ENCODE measurements around the gene SPC24. TPM values are rescaled to one million over a fixed set of nuclear protein-coding genes. Genes with fewer than 3 reads are reported as not detected.
"Not testable (repeated sequence)": the region's sequence is repeated elsewhere in the genome, so short reads cannot be mapped to it uniquely, and the experiment has no call there.

The SPC24 gene
- polyA plus RNA-seq, 3 donors from 2014 or later: 0.08 to 0.96 TPM; not detected in 1

DNA sequence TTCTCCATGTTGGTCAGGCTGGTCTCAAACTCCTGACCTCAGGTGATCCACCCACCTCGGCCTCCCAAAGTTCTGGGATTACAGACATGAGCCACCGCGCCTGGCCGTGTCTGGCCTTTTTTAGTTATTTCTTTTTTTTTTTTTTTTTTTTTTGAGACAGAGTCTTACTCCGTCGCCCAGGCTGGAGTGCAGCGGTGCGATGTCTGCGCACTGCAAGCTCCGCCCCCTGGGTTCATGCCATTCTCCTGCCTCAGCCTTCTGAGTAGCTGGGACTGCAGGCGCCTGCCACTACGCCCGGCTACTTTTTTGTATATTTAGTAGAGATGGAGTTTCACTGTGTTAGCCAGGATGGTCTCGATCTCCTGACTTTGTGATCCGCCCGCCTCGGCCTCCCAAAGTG is 33.6 kb downstream of the SPC24 start:
- not testable (repeated sequence) for H3K4me3 Mint-ChIP-seq

GRCh38 chr19:11116507-11116906 is 39.1 kb downstream of the SPC24 start:
- Mint-ChIP-seq H3K27ac (no peak overlapping the region), H3K4me1 (no peaks in the 10 kb centered on the region), H3K36me3 (peaks cover 18 to 43% (median 21%) of the 10 kb centered on the region in 3 donors), H3K27me3 (ENCODE audit: low read depth in 3 of 3) (no peaks in the 10 kb centered on the region), H3K4me3 (no peak overlapping the region), H3K9me3 (no peaks in the 10 kb centered on the region)
- no peak for DNase-seq

More for the DNA sequence above, 33.6 kb downstream of the SPC24 start:
- DNase-seq; H3K27me3 Mint-ChIP-seq (ENCODE audit: low read depth in 3 of 3); H3K27ac Mint-ChIP-seq; H3K9me3 Mint-ChIP-seq; H3K4me1 Mint-ChIP-seq: not testable (repeated sequence)
- peaks cover 17 to 31% (median 21%) of the 10 kb centered on the region in 3 donors for H3K36me3 Mint-ChIP-seq

DNA sequence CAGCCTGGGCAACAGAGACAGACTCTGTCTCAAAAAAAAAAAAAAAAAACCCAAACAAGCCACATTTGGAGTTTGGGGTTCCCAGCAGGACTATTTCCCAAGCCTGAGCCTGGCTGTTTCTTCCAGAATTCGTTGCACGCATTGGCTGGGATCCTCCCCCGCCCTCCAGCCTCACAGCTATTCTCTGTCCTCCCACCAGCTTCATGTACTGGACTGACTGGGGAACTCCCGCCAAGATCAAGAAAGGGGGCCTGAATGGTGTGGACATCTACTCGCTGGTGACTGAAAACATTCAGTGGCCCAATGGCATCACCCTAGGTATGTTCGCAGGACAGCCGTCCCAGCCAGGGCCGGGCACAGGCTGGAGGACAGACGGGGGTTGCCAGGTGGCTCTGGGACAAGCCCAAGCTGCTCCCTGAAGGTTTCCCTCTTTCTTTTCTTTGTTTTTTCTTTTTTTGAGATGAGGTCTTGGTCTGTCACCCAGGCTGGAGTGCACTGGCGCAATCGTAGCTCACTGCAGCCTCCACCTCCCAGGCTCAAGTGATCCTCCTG is 39.6 kb downstream of the SPC24 start:
- H3K27ac Mint-ChIP-seq: no peak overlapping the region

GRCh38 chr19:11115042-11115441 is 40.5 kb downstream of the SPC24 start:
- no peaks in the 10 kb centered on the region for H3K4me1 Mint-ChIP-seq
- DNase-seq: no peak
- H3K36me3 Mint-ChIP-seq: peaks cover 9 to 32% (median 11%) of the 10 kb centered on the region in 3 donors
- H3K9me3 Mint-ChIP-seq: no peaks in the 10 kb centered on the region
- no peaks in the 10 kb centered on the region for H3K27me3 Mint-ChIP-seq (ENCODE audit: low read depth in 3 of 3)
- peak overlapping the region in 1 of 6 donors; percentile 34 for H3K27ac Mint-ChIP-seq
- H3K4me3 Mint-ChIP-seq: no peak overlapping the region

More for the DNA sequence above, 39.6 kb downstream of the SPC24 start:
- H3K36me3 Mint-ChIP-seq: peaks cover 15 to 41% (median 19%) of the 10 kb centered on the region in 3 donors
- no peaks in the 10 kb centered on the region for H3K27me3 Mint-ChIP-seq (ENCODE audit: low read depth in 3 of 3)
- DNase-seq: no peak
- no peak overlapping the region for H3K4me3 Mint-ChIP-seq
- no peaks in the 10 kb centered on the region for H3K9me3 Mint-ChIP-seq
- H3K4me1 Mint-ChIP-seq: no peaks in the 10 kb centered on the region

GRCh38 chr19:11113140-11113708 is 42.4 kb downstream of the SPC24 start:
- Mint-ChIP-seq H3K27me3 (ENCODE audit: low read depth in 3 of 3) (no peaks in the 10 kb centered on the region), H3K36me3 (peaks cover 8 to 29% (median 9%) of the 10 kb centered on the region in 3 donors), H3K4me1 (no peaks in the 10 kb centered on the region), H3K27ac (peak overlapping the region in 2 of 6 donors; percentile 39 to 55), H3K9me3 (no peaks in the 10 kb centered on the region), H3K4me3 (no peak overlapping the region)
- DNase-seq: no peak

GRCh38 chr19:11111771-11112144 is 43.8 kb downstream of the SPC24 start:
- H3K27me3 Mint-ChIP-seq (ENCODE audit: low read depth in 3 of 3): peaks cover 0 to under 1% (median 0%) of the 10 kb centered on the region in 3 donors
- no peaks in the 10 kb centered on the region for H3K9me3 Mint-ChIP-seq
- H3K4me1 Mint-ChIP-seq: no peaks in the 10 kb centered on the region
- no peak for DNase-seq
- H3K4me3 Mint-ChIP-seq: no peak overlapping the region
- no peak overlapping the region for H3K27ac Mint-ChIP-seq
- peaks cover 7 to 26% (median 11%) of the 10 kb centered on the region in 3 donors for H3K36me3 Mint-ChIP-seq

- DNase-seq: no peak
- Mint-ChIP-seq H3K9me3 (no peaks in the 10 kb centered on the region), H3K36me3 (peaks cover 7 to 21% (median 11%) of the 10 kb centered on the region in 3 donors), H3K27me3 (ENCODE audit: low read depth in 3 of 3) (peaks cover 0 to 4% (median 0%) of the 10 kb centered on the region in 3 donors), H3K27ac (no peak overlapping the region), H3K4me1 (no peaks in the 10 kb centered on the region), H3K4me3 (no peak overlapping the region)
These were observed 44.3 kb downstream of the SPC24 start for GRCh38 chr19:11111117-11111770.

DNA sequence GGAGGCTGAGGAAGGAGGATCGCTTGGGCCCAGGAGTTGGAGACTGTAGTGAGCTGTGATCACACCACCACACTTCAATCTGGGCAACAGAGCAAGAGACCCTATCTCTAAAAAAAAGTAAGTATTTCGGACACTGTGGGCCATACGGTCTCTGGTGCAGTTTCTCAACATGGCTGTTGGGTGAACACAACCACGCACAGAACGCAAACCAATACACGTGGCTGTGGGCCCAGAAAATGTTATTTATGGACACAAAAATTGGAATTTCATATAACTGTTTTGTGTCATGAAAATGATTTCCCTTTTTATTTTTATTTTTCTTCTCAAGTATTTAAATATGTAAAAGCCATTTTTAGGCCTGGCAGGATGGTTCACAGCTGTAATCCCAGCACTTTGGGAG is 46.8 kb downstream of the SPC24 start:
- H3K27me3 Mint-ChIP-seq (ENCODE audit: low read depth in 3 of 3): peaks cover 0 to 4% (median under 1%) of the 10 kb centered on the region in 3 donors

DNA sequence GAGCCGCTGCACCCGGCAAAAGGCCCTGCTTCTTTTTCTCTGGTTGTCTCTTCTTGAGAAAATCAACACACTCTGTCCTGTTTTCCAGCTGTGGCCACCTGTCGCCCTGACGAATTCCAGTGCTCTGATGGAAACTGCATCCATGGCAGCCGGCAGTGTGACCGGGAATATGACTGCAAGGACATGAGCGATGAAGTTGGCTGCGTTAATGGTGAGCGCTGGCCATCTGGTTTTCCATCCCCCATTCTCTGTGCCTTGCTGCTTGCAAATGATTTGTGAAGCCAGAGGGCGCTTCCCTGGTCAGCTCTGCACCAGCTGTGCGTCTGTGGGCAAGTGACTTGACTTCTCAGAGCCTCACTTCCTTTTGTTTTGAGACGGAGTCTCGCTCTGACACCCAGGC is 49.1 kb downstream of the SPC24 start:
- no peak for DNase-seq
- Mint-ChIP-seq H3K36me3 (peaks cover 3 to 29% (median 14%) of the 10 kb centered on the region in 3 donors), H3K4me3 (no peak overlapping the region), H3K27ac (peak overlapping the region in 1 of 6 donors; percentile 39), H3K4me1 (peaks cover 0 to 3% of the 10 kb centered on the region in 2 donors), H3K9me3 (no peaks in the 10 kb centered on the region), H3K27me3 (ENCODE audit: low read depth in 3 of 3) (peaks cover 0 to 4% (median 2%) of the 10 kb centered on the region in 3 donors)

More for the DNA sequence above, 46.8 kb downstream of the SPC24 start:
- DNase-seq: no peak
- H3K4me1 Mint-ChIP-seq: no peaks in the 10 kb centered on the region
- peak overlapping the region in 1 of 6 donors; percentile 16 for H3K27ac Mint-ChIP-seq
- H3K4me3 Mint-ChIP-seq: no peak overlapping the region
- H3K36me3 Mint-ChIP-seq: peaks cover 7 to 28% (median 19%) of the 10 kb centered on the region in 3 donors
- H3K9me3 Mint-ChIP-seq: no peaks in the 10 kb centered on the region

GRCh38 chr19:11105014-11105636 is 50.5 kb downstream of the SPC24 start:
- no peaks in the 10 kb centered on the region for H3K9me3 Mint-ChIP-seq
- no peak for DNase-seq
- peaks cover 0 to 6% (median 2%) of the 10 kb centered on the region in 3 donors for H3K27me3 Mint-ChIP-seq (ENCODE audit: low read depth in 3 of 3)

DNA sequence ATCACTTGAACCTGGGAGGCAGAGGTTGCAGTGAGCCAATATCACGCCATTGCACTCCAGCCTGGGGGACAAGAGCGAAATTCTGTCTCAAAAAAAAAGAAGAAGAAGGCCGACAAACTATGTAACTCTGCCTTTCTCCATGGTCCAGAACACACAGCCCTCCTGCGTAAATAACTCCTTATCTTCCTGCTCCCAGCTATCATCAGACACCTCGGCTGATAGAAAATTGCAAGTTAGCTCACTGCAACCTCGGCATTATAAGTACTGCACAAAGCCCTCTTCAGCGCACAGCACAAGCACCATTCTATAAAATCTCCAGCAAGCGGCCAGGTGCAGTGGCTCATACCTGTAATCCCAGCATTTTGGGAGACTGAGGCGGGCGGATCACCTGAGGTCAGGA is 51.9 kb downstream of the SPC24 start:
- not testable (repeated sequence) for H3K27me3 Mint-ChIP-seq (ENCODE audit: low read depth in 3 of 3); H3K9me3 Mint-ChIP-seq; DNase-seq; H3K4me3 Mint-ChIP-seq
- peaks cover 0 to 31% (median 25%) of the 10 kb centered on the region in 3 donors for H3K36me3 Mint-ChIP-seq
- H3K27ac Mint-ChIP-seq: peak overlapping the region in 3 of 6 donors; percentile 17 to 78 (median 46)
- H3K4me1 Mint-ChIP-seq: peaks cover 17 to 18% of the 10 kb centered on the region in 2 donors

More at GRCh38 chr19:11105014-11105636, 50.5 kb downstream of the SPC24 start:
- H3K4me3 Mint-ChIP-seq: no peak overlapping the region
- no peak overlapping the region for H3K27ac Mint-ChIP-seq
- peaks cover 4 to 6% of the 10 kb centered on the region in 2 donors for H3K4me1 Mint-ChIP-seq
- peaks cover 3 to 32% (median 17%) of the 10 kb centered on the region in 3 donors for H3K36me3 Mint-ChIP-seq

- DNase-seq: no peak
- peaks cover 0 to 31% (median 23%) of the 10 kb centered on the region in 3 donors for H3K36me3 Mint-ChIP-seq
- peaks cover 17 to 19% of the 10 kb centered on the region in 2 donors for H3K4me1 Mint-ChIP-seq
- H3K9me3 Mint-ChIP-seq: no peaks in the 10 kb centered on the region
- H3K4me3 Mint-ChIP-seq: no peak overlapping the region
- peak overlapping the region in 1 of 6 donors; percentile 7 for H3K27ac Mint-ChIP-seq
- H3K27me3 Mint-ChIP-seq (ENCODE audit: low read depth in 3 of 3): peaks cover 0 to 6% (median 4%) of the 10 kb centered on the region in 3 donors
These were observed 52.6 kb downstream of the SPC24 start for GRCh38 chr19:11102944-11103343.

GRCh38 chr19:11101057-11101456 is 54.5 kb downstream of the SPC24 start:
- H3K27me3 Mint-ChIP-seq (ENCODE audit: low read depth in 3 of 3): peaks cover 0 to 8% (median 8%) of the 10 kb centered on the region in 3 donors
- peaks cover 26 to 33% of the 10 kb centered on the region in 2 donors for H3K4me1 Mint-ChIP-seq
- H3K36me3 Mint-ChIP-seq: peaks cover 4 to 28% (median 25%) of the 10 kb centered on the region in 3 donors
- DNase-seq: no peak
- no peak overlapping the region for H3K27ac Mint-ChIP-seq
- no peaks in the 10 kb centered on the region for H3K9me3 Mint-ChIP-seq
- H3K4me3 Mint-ChIP-seq: no peak overlapping the region

Measured in immature natural killer cell (primary cell).